RPMI7951 (cell line): Measurements from ENCODE around the gene CACNA1A. TPM values are rescaled to one million over a fixed set of nuclear protein-coding genes. Genes with fewer than 3 reads are reported as not detected.
"Not testable (repeated sequence)": the region's sequence is repeated elsewhere in the genome, so short reads cannot be mapped to it uniquely, and the experiment has no call there.

Source experiments
- DNase-seq: peaks from one replicate; pipeline ENCODE4 v3.0.0-alpha.2; 2012; ENCODE audit warnings: low read depth
- total RNA-seq: library from RNA; depleted of rRNA; stranded (reverse); fragments of >200 nt; shearing (Covaris generic); gene quantifications from 2 replicates; pipeline ENCODE4 v1.2.3, GENCODE V29; 2014

CACNA1A gene
- total RNA-seq, 1 experiment from 2014 or later: 0.12 TPM

DNA sequence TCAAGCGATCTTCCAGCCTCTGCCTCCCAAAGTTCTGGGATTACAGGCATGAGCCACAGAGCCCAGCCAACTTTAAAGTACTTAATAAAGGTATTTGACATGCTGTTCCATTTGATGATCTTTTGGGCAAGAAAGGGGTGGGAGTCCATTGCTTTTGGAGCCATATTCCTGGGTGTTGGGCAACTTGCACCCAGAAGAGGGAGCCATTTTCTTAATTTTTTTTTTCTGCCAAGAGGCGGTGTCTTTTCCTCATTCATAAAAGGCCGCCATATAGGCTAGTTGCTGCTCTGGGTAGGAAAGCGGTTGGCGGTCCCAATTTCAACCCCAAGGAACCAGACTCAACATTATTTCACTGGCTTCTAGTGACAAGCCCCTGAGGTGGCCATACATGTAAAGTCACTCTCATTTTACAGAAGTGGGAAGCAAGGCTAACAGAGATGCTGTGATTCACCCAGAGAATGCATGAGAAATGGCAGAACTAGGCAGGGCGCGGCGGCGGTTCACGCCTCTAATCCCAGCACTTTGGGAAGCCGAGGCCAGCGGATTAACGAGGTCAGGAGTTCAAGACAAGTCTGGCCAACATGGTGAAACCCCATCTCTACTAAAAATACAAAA, 139.6 kb downstream of the CACNA1A start:
- DNase-seq: peak; percentile 63

DNA sequence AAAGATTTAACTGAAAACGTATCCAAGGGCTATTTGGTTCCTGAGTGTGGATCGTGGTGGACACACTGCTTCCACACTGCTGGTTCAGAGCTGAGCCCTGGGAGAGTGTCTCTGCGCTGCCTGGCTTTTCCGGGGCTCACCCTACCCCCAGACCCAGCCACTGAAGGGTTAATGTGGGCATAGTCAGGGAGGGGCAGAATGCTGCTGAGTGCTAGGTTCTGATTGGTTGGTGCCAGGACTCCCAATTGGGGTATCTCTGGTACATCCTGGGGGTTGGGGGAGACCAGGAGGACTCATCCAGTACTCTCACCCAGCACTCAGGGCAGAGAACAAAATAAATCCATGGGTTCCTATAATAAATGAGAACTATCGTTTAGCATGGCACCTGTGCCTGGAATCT, 142.3 kb downstream of the CACNA1A start:
- DNase-seq: no peak

DNA sequence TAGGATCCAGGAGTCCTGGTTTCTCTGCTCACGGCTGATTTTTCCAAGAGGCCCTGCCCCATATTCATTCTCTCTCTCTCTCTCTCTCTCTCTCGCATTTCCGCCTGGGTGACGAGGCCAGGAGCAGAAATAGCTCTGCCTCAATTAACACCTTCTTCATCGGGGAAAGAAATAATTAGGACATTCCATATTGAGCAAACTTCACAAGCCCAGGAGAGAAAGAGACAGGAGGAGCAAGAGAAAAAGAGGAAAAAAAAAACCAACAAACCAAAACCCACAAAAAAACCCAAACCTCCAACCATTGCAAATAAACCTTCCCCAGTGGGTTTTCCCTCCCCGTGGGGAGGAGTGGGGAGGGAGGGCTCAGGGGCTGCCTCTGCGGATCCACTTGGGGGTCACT, 143.0 kb downstream of the CACNA1A start:
- no peak for DNase-seq

DNA sequence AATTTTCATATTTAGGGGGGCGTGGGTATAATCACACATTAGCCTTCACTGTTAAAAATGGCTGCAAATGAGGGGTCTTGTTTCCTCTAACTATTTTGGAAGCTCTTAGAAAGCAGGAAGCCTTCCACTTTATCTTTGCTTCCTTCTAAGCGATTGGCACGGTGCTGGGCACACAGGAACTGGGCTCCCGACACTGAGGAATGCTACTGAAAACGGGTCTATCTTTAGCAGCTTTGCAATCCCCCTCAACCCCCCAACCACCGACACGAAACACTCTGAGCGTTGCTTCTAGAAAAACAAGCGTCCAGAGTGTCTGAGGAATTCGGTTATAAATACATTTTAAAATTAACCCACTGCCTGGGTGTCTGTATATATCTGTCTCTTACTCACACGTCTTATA, 143.6 kb downstream of the CACNA1A start:
- DNase-seq: no peak

DNA sequence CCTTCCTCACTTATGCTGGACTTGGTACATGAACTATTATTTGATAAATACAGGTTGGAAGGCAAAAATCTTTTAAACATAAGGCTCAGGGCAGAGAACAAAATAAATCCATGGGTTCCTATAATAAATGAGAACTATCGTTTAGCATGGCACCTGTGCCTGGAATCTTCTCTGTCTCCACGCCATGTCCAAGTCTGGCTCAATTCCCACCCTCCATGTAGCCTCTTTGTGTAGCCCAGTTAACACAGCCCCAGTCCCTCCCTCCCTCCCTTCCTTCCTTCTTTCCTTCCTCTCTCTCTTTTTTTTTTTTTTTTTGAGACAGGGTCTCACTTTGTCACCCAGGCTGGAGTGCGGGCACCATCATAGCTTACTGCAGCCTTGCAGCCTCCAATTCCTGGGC, 144.6 kb downstream of the CACNA1A start:
- not testable (repeated sequence) for DNase-seq

DNA sequence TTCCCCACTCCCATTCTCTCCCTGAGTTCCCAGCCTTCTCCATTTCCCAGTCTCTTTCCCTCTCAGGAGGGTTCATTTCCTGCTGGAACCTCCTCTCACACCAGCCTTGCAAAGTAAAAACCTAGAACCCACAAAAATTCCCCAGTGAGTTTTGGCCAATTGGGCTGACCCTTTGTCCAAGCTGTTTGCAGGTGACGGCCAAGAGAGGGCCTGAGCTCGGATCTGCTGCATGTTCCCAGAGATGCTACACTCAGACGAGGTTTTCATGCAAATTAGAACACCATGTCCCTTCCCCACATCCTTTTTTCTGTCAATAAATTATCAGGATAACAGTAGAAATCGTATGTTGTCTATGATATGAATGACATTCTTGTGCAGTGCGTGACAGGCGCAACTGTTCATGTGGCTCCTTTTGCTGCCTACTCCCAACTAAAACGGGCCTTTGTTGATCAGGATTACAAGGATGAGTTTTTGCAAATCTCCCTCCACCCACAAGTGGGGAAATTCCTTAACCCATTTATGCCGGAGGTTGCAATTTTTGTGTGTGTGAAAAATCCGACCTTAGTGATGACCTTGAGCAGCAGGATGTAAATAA, 149.5 kb downstream of the CACNA1A start:
- DNase-seq: peak; percentile 13

DNA sequence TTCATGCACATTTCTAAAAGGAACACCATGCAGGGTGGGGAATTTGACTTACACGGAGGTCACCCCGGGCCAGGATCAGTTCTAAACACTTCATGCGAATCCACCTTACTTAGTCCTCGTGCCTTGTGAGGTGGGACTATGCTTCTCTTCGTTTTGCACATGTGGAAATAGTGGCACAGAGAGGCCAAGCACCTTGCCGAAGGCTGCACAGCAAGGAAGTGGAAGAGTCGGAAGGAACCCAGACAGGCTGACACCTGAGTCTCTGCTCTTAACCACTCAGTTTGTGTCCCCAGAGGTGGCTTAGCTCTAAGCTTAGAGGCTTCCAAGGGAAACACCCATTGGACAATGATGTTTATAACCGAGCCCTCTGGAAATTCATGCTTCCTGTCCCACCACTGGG, 150.1 kb downstream of the CACNA1A start:
- no peak for DNase-seq

DNA sequence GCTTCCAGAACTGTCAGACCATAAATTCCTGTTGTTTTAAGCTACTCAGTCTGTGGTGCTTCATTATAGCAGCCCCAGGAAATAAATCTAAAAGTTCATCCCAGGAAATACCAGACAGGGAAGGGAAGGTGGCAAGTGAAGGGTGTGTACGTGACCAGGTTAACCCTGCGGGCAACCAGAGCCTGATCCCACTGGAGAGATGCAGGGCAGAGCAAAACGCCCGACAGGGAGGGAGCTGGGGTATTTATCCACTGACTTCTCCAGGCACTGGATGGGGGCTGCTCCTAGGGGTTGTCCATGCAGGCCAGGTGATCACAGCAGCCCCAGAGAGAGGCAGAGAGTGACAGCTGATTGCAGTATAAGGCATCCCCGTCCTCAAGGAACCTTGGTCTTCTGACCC, 150.9 kb downstream of the CACNA1A start:
- DNase-seq: no peak

DNA sequence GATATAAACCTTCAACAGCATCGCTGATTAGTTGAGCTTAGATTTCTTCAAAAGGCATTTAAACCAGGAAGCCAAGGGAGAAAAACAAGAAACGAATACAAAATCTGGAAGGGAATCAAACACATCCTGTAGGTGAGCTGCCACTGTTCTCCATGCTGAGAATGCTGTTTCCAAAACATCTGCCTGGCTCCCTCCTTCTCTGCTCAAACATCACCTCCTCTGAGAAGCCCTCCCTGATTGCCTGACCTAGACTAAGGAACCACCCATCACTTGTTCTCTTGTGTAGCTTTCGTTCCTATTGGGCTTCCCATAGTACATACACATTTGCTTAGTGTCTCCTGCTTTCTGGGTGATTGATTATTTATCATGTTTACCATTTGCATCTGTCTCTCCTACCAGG, 152.7 kb downstream of the CACNA1A start:
- DNase-seq: no peak

DNA sequence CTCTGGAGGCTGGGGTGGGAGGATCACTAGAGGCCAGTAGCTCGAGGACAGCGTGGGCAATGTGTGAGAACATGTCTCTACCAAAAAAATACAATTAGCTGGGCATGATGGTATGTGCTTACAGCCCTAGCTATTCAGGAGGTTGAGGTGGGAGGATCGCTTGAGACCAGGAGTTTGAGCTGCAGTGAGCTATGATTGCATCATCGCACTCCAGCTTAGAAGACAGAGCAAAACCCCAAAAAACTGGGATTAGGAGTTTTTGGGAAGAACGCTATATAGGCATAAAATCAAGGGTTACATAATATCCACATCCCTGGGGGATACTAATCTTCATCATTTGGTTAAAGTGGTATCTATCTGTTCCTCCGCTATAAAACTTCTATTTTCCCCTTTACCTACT, 155.5 kb downstream of the CACNA1A start:
- no peak for DNase-seq

DNA sequence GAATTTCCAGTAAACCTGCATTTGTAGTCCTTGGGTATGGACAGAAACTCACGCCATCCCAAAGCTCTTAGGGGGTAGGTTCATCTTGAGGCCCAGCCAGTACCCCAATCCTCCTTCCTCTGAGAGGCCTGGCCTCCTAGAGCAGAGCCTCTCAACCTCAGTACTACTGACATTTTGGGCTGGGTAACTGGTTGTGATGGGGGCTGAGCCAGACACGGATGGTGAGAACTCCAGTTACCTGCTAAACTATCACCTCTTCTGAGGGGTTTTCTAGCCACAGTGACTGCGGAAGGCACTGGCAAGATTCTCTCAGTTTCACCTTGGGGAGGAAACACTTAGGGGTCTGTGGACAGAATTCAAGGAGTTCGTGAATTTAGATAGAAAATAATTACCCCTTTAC, 156.2 kb downstream of the CACNA1A start:
- no peak for DNase-seq

DNA sequence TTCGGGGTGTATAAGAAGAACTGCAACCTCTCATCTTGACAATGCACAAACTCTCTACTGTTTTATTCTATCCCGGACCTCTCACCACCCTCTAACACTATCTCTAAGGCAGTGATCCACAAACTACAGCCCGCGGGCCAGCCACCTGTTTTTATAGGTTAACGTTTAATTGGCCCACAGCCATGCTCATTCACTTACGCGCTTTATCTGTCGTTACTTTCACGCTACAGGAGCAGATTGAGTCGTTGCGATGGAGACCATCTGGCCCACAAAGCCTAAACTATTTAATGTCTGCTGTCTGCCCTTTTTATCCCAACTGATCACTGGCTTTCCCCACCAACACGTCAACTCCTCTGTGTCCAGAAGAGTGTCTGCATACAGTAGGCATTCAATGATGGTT, 158.9 kb downstream of the CACNA1A start:
- no peak for DNase-seq

DNA sequence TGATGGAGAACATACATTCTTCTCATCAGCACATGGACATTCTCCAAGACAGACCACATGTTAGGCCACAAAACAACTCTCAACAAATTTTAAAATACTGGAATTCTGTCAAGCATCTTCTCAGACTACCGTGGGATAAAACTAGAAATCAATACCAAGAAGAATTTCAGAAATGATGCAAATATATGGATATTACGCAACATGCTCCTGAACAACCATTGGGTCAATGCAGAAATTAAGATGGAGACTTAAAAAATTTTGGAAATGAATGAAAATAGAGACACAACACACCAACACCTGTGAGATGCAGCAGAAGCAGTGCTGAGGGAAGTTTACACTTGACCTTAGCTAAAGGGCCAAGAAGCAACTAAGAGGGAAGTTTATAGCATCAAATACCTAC, 162.8 kb downstream of the CACNA1A start:
- no peak for DNase-seq

DNA sequence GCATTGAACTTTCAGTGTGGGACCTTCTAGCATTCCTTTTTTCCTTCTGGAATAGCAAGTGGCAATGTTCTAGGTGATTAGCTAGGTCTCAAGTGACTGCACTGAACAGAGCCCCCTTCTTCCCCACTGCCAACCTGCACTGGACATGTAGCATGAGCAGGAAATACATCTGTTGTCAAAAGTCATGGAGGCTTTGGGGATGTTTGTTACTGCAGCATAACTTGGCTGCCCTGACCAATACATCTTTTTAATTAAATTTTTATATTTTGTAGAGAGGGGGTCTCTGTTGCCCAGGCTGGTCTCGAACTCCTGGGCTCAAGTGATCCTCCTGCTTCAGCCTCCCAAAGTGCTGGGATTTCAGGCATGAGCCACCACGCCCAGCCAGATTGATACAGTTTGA, 163.6 kb downstream of the CACNA1A start:
- no peak for DNase-seq

DNA sequence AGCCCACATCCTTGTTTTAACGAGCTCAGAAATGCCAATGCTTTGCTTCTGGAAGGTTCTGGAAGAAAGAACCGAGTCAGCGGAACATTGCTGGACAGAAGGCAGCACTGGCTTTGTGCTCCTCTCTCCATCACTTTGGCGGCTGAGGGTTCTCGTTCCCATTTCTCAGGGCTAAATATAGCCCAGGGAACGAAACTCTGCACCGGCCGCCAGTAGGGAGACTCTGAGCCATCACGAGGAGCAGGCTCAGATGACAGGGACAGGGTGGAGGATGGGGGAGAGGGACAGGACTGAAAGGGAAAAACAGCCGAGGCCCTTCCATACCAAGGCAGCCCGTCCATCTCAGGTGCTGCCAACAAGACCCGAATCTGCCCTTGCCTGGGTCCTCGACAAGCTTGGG, 166.4 kb downstream of the CACNA1A start:
- no peak for DNase-seq

DNA sequence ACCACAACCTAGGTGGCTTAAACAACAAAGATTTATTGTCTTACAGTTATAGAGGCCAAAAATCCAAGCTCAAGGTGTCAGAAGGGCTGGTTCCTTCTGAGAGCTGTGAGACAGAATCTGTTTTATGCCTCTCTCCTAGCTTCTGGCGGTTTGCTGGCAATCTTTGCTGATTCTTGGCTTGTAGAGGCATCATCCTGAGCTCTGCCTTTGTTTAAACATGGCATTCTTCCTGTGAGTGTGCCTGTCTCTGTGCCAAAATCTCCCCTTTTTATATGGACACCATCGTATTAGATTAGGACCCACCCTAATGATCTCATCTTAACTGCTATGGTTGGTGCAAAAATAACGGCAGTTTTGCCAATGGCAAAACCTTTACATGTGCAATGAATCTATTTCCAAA, 169.1 kb downstream of the CACNA1A start:
- DNase-seq: no peak

DNA sequence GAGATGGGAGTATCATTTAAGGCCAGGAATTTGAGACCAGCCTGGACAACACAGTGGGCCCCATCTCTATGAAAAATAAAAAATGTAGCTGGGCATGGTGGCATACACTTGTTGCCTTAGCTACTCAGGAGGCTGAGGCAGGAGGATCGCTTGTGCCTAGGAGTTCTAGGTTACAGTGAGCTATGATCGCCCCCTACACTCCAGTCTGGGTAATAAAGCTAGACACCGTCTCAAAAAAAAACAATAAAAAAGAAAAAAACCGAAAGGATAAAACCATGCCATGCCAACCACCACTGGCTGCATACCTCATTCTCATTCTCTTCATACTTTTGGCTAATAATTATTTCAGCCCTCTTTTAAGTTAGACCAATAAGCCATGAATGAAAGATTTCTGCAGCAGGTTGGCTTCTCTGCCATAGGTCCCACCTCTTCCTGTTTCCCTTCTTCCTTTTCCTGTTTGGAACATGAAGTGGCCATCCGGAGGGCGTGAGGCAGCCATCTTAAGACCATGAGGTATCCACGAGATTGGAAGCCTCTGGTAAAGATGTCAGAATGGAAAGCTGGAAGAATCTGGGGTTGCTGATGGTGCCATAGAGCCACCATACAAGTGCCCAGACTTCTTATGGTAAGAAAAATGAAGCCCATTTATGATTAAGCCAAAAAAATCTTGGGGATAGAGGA, 171.3 kb downstream of the CACNA1A start:
- DNase-seq: no peak

DNA sequence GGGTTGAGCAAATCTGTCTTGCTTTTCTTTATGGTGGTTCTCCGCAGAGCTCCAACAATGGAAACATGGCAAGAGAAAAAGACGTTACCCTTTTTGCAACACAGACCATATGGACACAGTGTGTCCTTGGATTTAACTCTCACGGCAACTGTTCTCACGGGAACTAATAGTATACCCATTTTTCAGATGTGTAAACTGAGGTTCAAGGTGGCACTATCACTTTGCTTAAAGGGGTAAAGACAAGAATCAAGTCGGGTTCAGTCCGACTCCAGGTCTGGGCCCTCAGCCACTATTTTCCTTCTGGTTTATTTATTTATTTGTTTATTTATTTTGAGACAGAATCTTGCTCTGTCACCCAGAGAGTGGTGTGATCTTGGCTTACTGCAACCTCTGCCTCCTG, 176.0 kb downstream of the CACNA1A start:
- no peak for DNase-seq

DNA sequence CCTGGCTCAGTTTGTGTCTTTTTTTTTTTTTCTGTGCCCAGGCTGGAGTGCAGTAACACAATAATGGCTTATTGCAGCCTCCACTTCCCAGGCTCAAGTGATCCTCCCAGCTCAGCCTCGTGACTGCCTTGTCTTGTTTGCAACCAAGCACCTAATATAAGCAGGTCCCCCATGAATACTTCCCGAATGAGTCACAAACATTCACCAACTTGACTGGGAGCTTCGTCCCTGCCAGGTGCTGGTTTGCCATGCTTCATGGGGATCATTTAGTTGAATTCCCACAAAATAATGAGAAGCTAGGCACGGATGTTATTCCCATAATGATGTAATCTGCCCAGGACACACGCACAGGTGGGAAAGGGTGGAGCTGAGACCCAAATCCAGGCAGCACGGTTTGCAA, 176.5 kb downstream of the CACNA1A start:
- DNase-seq: peak; percentile 11

DNA sequence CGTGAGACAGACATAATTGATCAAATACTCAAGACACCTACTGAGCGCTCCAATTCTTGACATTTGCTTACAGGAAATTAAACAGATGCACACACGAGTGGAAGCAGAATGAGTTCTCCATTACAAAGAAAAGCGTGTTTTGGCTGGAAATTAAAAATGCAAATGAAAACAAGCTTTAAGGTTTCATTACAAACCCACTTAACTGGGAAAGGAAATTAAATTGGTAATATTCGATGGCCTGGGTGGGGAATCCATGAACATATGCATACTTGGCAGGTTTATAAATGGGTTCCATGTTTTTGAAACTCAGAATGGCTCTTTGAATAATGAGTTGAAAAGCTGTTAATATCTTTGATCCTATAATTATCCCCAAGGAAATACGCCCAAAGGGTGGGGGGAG, 178.0 kb downstream of the CACNA1A start:
- DNase-seq: no peak

DNA sequence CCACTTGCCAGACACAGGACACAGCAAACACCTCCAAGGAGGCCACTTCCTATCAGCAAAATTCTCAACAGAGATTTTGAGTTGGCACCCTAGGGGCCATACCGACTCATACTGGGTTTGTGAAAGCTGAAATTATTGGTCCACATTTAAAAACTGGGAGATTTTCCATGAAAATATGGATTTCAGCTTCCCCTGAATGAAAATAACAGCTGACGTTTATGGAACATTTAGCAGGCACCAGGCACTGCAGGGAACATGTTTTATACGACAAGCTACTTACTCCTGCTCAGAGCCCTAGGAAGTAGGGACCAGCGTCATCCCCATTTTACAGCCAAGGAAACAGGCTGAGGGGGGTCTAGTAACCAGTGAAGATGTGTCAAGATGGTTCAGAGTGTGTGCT, 186.8 kb downstream of the CACNA1A start:
- DNase-seq: no peak

DNA sequence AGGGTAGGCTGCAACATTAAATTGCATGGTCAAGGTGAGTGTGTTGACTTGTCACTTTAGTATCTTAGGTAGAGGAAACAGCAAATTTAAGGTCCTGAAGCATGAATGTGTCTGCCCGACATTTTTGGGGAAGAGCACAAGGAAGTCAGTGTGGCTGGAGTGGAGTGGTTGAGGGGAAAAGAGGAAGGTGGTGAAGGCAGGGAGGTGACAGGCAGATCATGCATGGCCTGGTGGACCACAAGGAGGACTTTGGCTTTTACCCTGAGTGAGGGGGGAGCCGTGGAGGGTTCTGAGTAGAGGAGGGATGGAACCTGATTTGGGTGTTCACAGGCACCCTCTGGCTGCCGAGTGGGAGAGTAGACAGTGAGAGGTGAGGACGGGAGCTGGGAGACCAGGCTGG, 188.1 kb downstream of the CACNA1A start:
- DNase-seq: no peak

DNA sequence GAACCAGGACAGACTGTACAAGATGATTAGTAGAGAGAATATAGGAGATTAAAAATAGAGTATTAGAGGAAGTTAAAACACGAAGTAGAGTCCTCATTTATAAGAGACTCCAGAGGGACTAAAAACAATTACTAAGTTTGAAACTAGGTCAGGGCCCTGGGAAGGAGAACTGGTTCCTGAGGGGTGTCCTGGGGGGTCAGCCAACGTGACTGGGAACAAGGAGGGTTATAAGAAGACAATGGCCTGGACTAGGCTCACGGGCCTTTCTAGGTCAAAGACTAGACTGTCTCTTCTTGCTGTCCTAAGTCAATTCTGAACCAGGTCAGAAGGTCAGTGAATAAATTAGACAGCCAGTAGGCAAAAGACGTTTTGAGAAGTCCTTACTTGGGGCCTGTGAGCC, 190.8 kb downstream of the CACNA1A start:
- no peak for DNase-seq

DNA sequence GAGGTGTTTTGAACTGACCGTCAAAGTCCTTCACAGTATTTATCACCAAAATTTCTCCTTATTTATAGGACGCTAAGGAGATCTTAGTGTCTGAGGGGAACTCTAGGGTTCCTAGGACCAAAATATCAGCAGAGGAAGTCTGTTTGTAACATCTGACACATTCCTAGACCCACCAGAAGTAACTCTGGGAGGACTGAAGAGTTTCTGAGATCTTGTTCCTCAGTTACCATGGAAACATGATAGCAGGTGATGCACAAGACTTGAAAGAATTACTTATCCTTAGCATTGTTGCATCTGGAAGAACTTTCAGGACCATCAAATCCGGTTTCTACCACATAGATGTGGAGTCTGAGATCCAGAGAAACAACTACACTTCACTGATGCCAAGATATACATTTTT, 191.5 kb downstream of the CACNA1A start:
- no peak for DNase-seq
